ENCODE results near the gene SVOP.

SVOP gene

GRCh38 chr12:109047081-109047805 is 26.4 kb upstream of the SVOP start:
- TF ChIP-seq EZH2phosphoT487 (IDR thresholded peaks at IDR 0.05; ENCODE audit: borderline replicate concordance) (no peak), CTCF (conservative IDR thresholded peaks at IDR 0.05; ENCODE audit: low read length) (no peak)
- no peaks in the 10 kb centered on the region for H3K36me3 ChIP-seq (ENCODE audit: insufficient read depth, low read length)

DNA sequence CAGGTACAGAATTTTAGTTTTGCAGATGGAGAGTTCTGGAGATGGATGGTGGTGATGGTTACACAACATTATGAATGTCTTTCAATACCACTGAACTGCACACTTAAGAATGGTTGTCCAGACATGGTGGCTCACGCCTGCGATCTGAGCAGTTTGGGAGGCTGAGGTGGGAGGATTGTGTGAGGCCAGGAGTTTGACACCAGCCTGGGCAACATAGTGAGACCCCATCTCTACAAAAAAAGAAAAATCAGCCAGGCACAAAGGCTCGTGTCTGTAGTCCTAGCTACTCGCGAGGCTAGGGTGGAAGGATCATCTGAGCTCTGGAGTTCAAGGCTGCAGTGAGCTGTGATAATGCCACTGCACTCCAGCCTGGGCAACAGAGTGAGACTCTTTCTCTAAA is 23.4 kb upstream of the SVOP start:
- Histone ChIP-seq H3K4me3 (ENCODE audit: low read length, poor library complexity, severe bottlenecking) (no peak overlapping the region), H4K20me1 (ENCODE audit: insufficient read depth, low read length, poor library complexity, severe bottlenecking) (no peaks in the 10 kb centered on the region), H3K27me3 (ENCODE audit: insufficient read depth, low read length, poor library complexity, severe bottlenecking) (no peaks in the 10 kb centered on the region), H3K9ac (ENCODE audit: low read depth, low read length, poor library complexity, severe bottlenecking) (no peak overlapping the region), H3K36me3 (ENCODE audit: insufficient read depth, low read length) (no peaks in the 10 kb centered on the region), H2AFZ (ENCODE audit: low read length) (no peak overlapping the region), H3K4me2 (ENCODE audit: low read depth, low read length, poor library complexity, severe bottlenecking) (no peak overlapping the region), H3F3A (ENCODE audit: low read depth) (no peaks in the 10 kb centered on the region), H3K9me3 (ENCODE audit: insufficient read depth, low read depth, low read length) (no peaks in the 10 kb centered on the region), H3K79me2 (ENCODE audit: insufficient read depth, low read length) (no peaks in the 10 kb centered on the region), H3K4me1 (ENCODE audit: insufficient read depth, low read length, poor library complexity, severe bottlenecking) (no peaks in the 10 kb centered on the region), H3K9me2 (replicated peaks; ENCODE audit: low read depth, low read length) (no peaks in the 10 kb centered on the region)
- TF ChIP-seq EZH2phosphoT487 (IDR thresholded peaks at IDR 0.05; ENCODE audit: borderline replicate concordance): no peak
- TF ChIP-seq CTCF (conservative IDR thresholded peaks at IDR 0.05; ENCODE audit: low read length): no peak

More at GRCh38 chr12:109047081-109047805, 26.4 kb upstream of the SVOP start:
- H2AFZ ChIP-seq (ENCODE audit: low read length): no peak overlapping the region
- H3K27me3 ChIP-seq (ENCODE audit: insufficient read depth, low read length, poor library complexity, severe bottlenecking): no peaks in the 10 kb centered on the region
- H3K4me2 ChIP-seq (ENCODE audit: low read depth, low read length, poor library complexity, severe bottlenecking): no peak overlapping the region
- no peaks in the 10 kb centered on the region for H3K9me3 ChIP-seq (ENCODE audit: insufficient read depth, low read depth, low read length)
- H3F3A ChIP-seq (ENCODE audit: low read depth): no peaks in the 10 kb centered on the region
- H3K4me1 ChIP-seq (ENCODE audit: insufficient read depth, low read length, poor library complexity, severe bottlenecking): peaks cover 5% of the 10 kb centered on the region
- no peak overlapping the region for H3K4me3 ChIP-seq (ENCODE audit: low read length, poor library complexity, severe bottlenecking)
- H3K9me2 ChIP-seq (replicated peaks; ENCODE audit: low read depth, low read length): no peaks in the 10 kb centered on the region
- H4K20me1 ChIP-seq (ENCODE audit: insufficient read depth, low read length, poor library complexity, severe bottlenecking): no peaks in the 10 kb centered on the region
- H3K9ac ChIP-seq (ENCODE audit: low read depth, low read length, poor library complexity, severe bottlenecking): no peak overlapping the region
- H3K79me2 ChIP-seq (ENCODE audit: insufficient read depth, low read length): no peaks in the 10 kb centered on the region

- Histone ChIP-seq H3F3A (ENCODE audit: low read depth) (no peaks in the 10 kb centered on the region), H4K20me1 (ENCODE audit: insufficient read depth, low read length, poor library complexity, severe bottlenecking) (no peaks in the 10 kb centered on the region), H3K27me3 (ENCODE audit: insufficient read depth, low read length, poor library complexity, severe bottlenecking) (peaks cover 5% of the 10 kb centered on the region), H3K79me2 (ENCODE audit: insufficient read depth, low read length) (no peaks in the 10 kb centered on the region), H3K4me1 (ENCODE audit: insufficient read depth, low read length, poor library complexity, severe bottlenecking) (no peaks in the 10 kb centered on the region), H3K9me2 (replicated peaks; ENCODE audit: low read depth, low read length) (no peaks in the 10 kb centered on the region), H3K9me3 (ENCODE audit: insufficient read depth, low read depth, low read length) (peaks cover 16% of the 10 kb centered on the region; the same call in 1 of the 2 replicates), H3K9ac (ENCODE audit: low read depth, low read length, poor library complexity, severe bottlenecking) (no peak overlapping the region), H3K4me2 (ENCODE audit: low read depth, low read length, poor library complexity, severe bottlenecking) (no peak overlapping the region), H3K4me3 (ENCODE audit: low read length, poor library complexity, severe bottlenecking) (no peak overlapping the region), H2AFZ (ENCODE audit: low read length) (no peak overlapping the region), H3K36me3 (ENCODE audit: insufficient read depth, low read length) (no peaks in the 10 kb centered on the region)
- TF ChIP-seq CTCF (conservative IDR thresholded peaks at IDR 0.05; ENCODE audit: low read length) (no peak), EZH2phosphoT487 (IDR thresholded peaks at IDR 0.05; ENCODE audit: borderline replicate concordance) (no peak)
Observed at GRCh38 chr12:109036975-109037374, 16.1 kb upstream of the SVOP start.
